K562 (cell line): ENCODE results near the gene NPM1. TPM values are rescaled to one million over a fixed set of nuclear protein-coding genes. Genes with fewer than 3 reads are reported as not detected.

Experiments
- ATF1 ChIP-seq, 2 experiments: fragments of 450-650 bp in 1 of 2; IDR thresholded peaks; 2 replicates each; pipeline ENCODE4 v1.6.1; 2016; ENCODE audit warnings: missing compliant biosample characterization in 1 of 2, missing genetic modification characterization in 1 of 2
- COPS2 ChIP-seq: fragments of 450-650 bp; conservative IDR thresholded peaks from 2 replicates; pipeline ENCODE4 v1.6.1; 2016; ENCODE audit warnings: mild to moderate bottlenecking, moderate library complexity
- CTCFL ChIP-seq: IDR thresholded peaks from 2 replicates; pipeline ENCODE4 v1.6.1; 2011; ENCODE audit warnings: borderline replicate concordance, low read depth, mild to moderate bottlenecking, moderate library complexity, low read length; ENCODE audit not compliant: insufficient read depth, poor library complexity, severe bottlenecking
- HMGXB4 ChIP-seq: sonication (generic); formaldehyde crosslinking; IDR thresholded peaks from 2 replicates; pipeline ENCODE4 v1.8.1; 2023; ENCODE audit warnings: mild to moderate bottlenecking, missing genetic modification reagents
- ZBTB40 ChIP-seq, 2 experiments: fragments of 450-650 bp in 1 of 2; sonication (generic) in 1 of 2; formaldehyde crosslinking in 1 of 2; IDR thresholded peaks; 2 replicates each; pipeline versions ENCODE4 v1.7.1 to v1.9.0; 2016 to 2022; ENCODE audit warnings: inconsistent platforms in 1 of 2, mild to moderate bottlenecking in 1 of 2, missing genetic modification reagents in 1 of 2
- ZNF589 ChIP-seq: fragments of 200-800 bp; sonication (Bioruptor generic); IDR thresholded peaks from 2 replicates; pipeline ENCODE4 v1.6.1; 2016; ENCODE audit warnings: low read depth, missing genetic modification characterization, missing compliant biosample characterization
- polyA plus RNA-seq, 8 experiments: library from polyadenylated mRNA; depleted of rRNA in 4 of 8; stranded (reverse) in 5 of 8; unstranded in 3 of 8; fragments of >200 nt; fragmentation: Nextera tagmentation in 2 of 8; fragmentation: Illumina TruSeq in 1 of 8; extraction: Ambion mirVana in 2 of 8; extraction: Trizol in 1 of 8; gene quantifications; 2 replicates each; pipeline versions ENCODE4 v1.2.1 to v1.2.3, GENCODE V29; 2011 to 2014; ENCODE audit warnings: inconsistent platforms in 1 of 8, missing spikeins in 1 of 8
- total RNA-seq, 7 experiments: library from RNA; depleted of rRNA in 6 of 7; stranded (reverse); fragments of >200 nt in 6 of 7; fragmentation: Illumina TruSeq in 2 of 7; extraction: Trizol in 2 of 7; gene quantifications; 2 replicates each; pipeline versions ENCODE4 v1.2.1 to v1.2.3, GENCODE V29; 2011 to 2021; ENCODE audit warnings: low replicate concordance in 1 of 7

NPM1 gene
- total and polyA plus RNA-seq, 9 of the 15 experiments (the other 6 are each of a cell fraction or from before 2014, with no cell fraction given) = 2,438 to 6,909 (median 5,639) TPM

GRCh38 chr5:171453056-171453725 lies 65.5 kb downstream of the NPM1 start (continued):
- peak; percentile 64 for TF ChIP-seq CTCFL
- TF ChIP-seq ZNF589 = no peak
- no peak for TF ChIP-seq ATF1 (CRISPR knock-in tag; IDR thresholded peaks at IDR 0.05)
- TF ChIP-seq ATF1 (tag; IDR thresholded peaks at IDR 0.05) = no peak
- TF ChIP-seq HMGXB4 = no peak
- no peak for TF ChIP-seq COPS2
- TF ChIP-seq ZBTB40 (IDR thresholded peaks at IDR 0.05) = no peak
- TF ChIP-seq ZBTB40 (CRISPR knock-in tag; IDR thresholded peaks at IDR 0.05) = no peak
